ENCODE results near the gene H6PD. TPM values are rescaled to one million over a fixed set of nuclear protein-coding genes. Genes with fewer than 3 reads are reported as not detected.

H6PD gene
- polyA plus RNA-seq, 4 donors = 2.7 to 50.1 (median 14.3) TPM

GRCh38 chr1:9262096-9262986 lies 27.8 kb downstream of the H6PD start:
- no peaks in the 10 kb centered on the region for H3K27me3 ChIP-seq (ENCODE audit: control insufficient read depth in 3 of 3, insufficient read depth in 3 of 3, low read length in 3 of 3)
- FAIRE-seq (no peak), DNase-seq (no peak)
- no peak overlapping the region for H3K4me3 ChIP-seq (ENCODE audit: low read depth in 1 of 3, low read length in 3 of 3)
- peaks cover 0 to 73% (median 10%) of the 10 kb centered on the region in 3 donors for H3K36me3 ChIP-seq (ENCODE audit: control insufficient read depth in 3 of 3, insufficient read depth in 2 of 3, low read depth in 1 of 3, low read length in 3 of 3)
- no peaks in the 10 kb centered on the region for H3K9me3 ChIP-seq (ENCODE audit: control insufficient read depth in 2 of 2, insufficient read depth in 1 of 2, low read depth in 1 of 2, low read length in 1 of 2)
- H3K27ac ChIP-seq (ENCODE audit: low read depth in 1 of 3, low read length in 2 of 3) = no peak overlapping the region
- WGBS, 3 donors = 88 to 91% (median 89%) methylated on average over 28 to 33 of the region's 33 CpGs
- peaks cover 0 to 8% (median 0%) of the 10 kb centered on the region in 3 donors for H3K4me1 ChIP-seq (ENCODE audit: control insufficient read depth in 3 of 3, insufficient read depth in 2 of 3, low read depth in 1 of 3, low read length in 2 of 3)

GRCh38 chr1:9263276-9263855 lies 28.8 kb downstream of the H6PD start:
- WGBS, 3 donors = 88 to 93% (median 93%) methylated on average over 24 to 26 of the region's 26 CpGs
- Histone ChIP-seq H3K4me3 (ENCODE audit: low read depth in 1 of 3, low read length in 3 of 3) (no peak overlapping the region), H3K27me3 (ENCODE audit: control insufficient read depth in 3 of 3, insufficient read depth in 3 of 3, low read length in 3 of 3) (no peaks in the 10 kb centered on the region), H3K4me1 (ENCODE audit: control insufficient read depth in 3 of 3, insufficient read depth in 2 of 3, low read depth in 1 of 3, low read length in 2 of 3) (peaks cover 0 to 8% (median 0%) of the 10 kb centered on the region in 3 donors), H3K27ac (ENCODE audit: low read depth in 1 of 3, low read length in 2 of 3) (no peak overlapping the region), H3K9me3 (ENCODE audit: control insufficient read depth in 2 of 2, insufficient read depth in 1 of 2, low read depth in 1 of 2, low read length in 1 of 2) (no peaks in the 10 kb centered on the region), H3K36me3 (ENCODE audit: control insufficient read depth in 3 of 3, insufficient read depth in 2 of 3, low read depth in 1 of 3, low read length in 3 of 3) (peaks cover 0 to 75% (median 10%) of the 10 kb centered on the region in 3 donors)
- DNase-seq = no peak
- no peak for FAIRE-seq

GRCh38 chr1:9263984-9264872 lies 29.7 kb downstream of the H6PD start:
- Histone ChIP-seq H3K27me3 (ENCODE audit: control insufficient read depth in 3 of 3, insufficient read depth in 3 of 3, low read length in 3 of 3) (no peaks in the 10 kb centered on the region), H3K36me3 (ENCODE audit: control insufficient read depth in 3 of 3, insufficient read depth in 2 of 3, low read depth in 1 of 3, low read length in 3 of 3) (peaks cover 0 to 84% (median 10%) of the 10 kb centered on the region in 3 donors), H3K4me3 (ENCODE audit: low read depth in 1 of 3, low read length in 3 of 3) (no peak overlapping the region), H3K9me3 (ENCODE audit: control insufficient read depth in 2 of 2, insufficient read depth in 1 of 2, low read depth in 1 of 2, low read length in 1 of 2) (no peaks in the 10 kb centered on the region), H3K27ac (ENCODE audit: low read depth in 1 of 3, low read length in 2 of 3) (no peak overlapping the region), H3K4me1 (ENCODE audit: control insufficient read depth in 3 of 3, insufficient read depth in 2 of 3, low read depth in 1 of 3, low read length in 2 of 3) (peaks cover 0 to 8% (median 0%) of the 10 kb centered on the region in 3 donors)
- DNase-seq = no peak
- FAIRE-seq = no peak
- 90 to 92% (median 91%) methylated on average over 49 to 50 of the region's 50 CpGs for WGBS, 3 donors

GRCh38 chr1:9265037-9265436 lies 30.5 kb downstream of the H6PD start:
- Histone ChIP-seq H3K27me3 (ENCODE audit: control insufficient read depth in 3 of 3, insufficient read depth in 3 of 3, low read length in 3 of 3) (no peaks in the 10 kb centered on the region), H3K36me3 (ENCODE audit: control insufficient read depth in 3 of 3, insufficient read depth in 2 of 3, low read depth in 1 of 3, low read length in 3 of 3) (peaks cover 0 to 91% (median 10%) of the 10 kb centered on the region in 3 donors), H3K4me3 (ENCODE audit: low read depth in 1 of 3, low read length in 3 of 3) (no peak overlapping the region), H3K4me1 (ENCODE audit: control insufficient read depth in 3 of 3, insufficient read depth in 2 of 3, low read depth in 1 of 3, low read length in 2 of 3) (peaks cover 0 to 8% (median 0%) of the 10 kb centered on the region in 3 donors), H3K9me3 (ENCODE audit: control insufficient read depth in 2 of 2, insufficient read depth in 1 of 2, low read depth in 1 of 2, low read length in 1 of 2) (no peaks in the 10 kb centered on the region), H3K27ac (ENCODE audit: low read depth in 1 of 3, low read length in 2 of 3) (no peak overlapping the region)
- DNase-seq (no peak), FAIRE-seq (no peak)
- WGBS, 3 donors = 89 to 90% (median 89%) methylated on average over 10 of the region's 10 CpGs

- Histone ChIP-seq H3K27ac (ENCODE audit: low read depth in 1 of 3, low read length in 2 of 3) (no peak overlapping the region), H3K9me3 (ENCODE audit: control insufficient read depth in 2 of 2, insufficient read depth in 1 of 2, low read depth in 1 of 2, low read length in 1 of 2) (no peaks in the 10 kb centered on the region), H3K27me3 (ENCODE audit: control insufficient read depth in 3 of 3, insufficient read depth in 3 of 3, low read length in 3 of 3) (no peaks in the 10 kb centered on the region), H3K36me3 (ENCODE audit: control insufficient read depth in 3 of 3, insufficient read depth in 2 of 3, low read depth in 1 of 3, low read length in 3 of 3) (peaks cover 0 to 92% (median 10%) of the 10 kb centered on the region in 3 donors), H3K4me1 (ENCODE audit: control insufficient read depth in 3 of 3, insufficient read depth in 2 of 3, low read depth in 1 of 3, low read length in 2 of 3) (peaks cover 0 to 8% (median 0%) of the 10 kb centered on the region in 3 donors), H3K4me3 (ENCODE audit: low read depth in 1 of 3, low read length in 3 of 3) (no peak overlapping the region)
- WGBS, 3 donors = 83 to 91% (median 86%) methylated on average over 12 of the region's 12 CpGs
- FAIRE-seq (no peak), DNase-seq (no peak)
Observed at GRCh38 chr1:9265968-9266367, 31.4 kb downstream of the H6PD start.

- no peaks in the 10 kb centered on the region for H3K9me3 ChIP-seq (ENCODE audit: control insufficient read depth in 2 of 2, insufficient read depth in 1 of 2, low read depth in 1 of 2, low read length in 1 of 2)
- no peak overlapping the region for H3K27ac ChIP-seq (ENCODE audit: low read depth in 1 of 3, low read length in 2 of 3)
- DNase-seq (no peak), FAIRE-seq (no peak)
- H3K4me1 ChIP-seq (ENCODE audit: control insufficient read depth in 3 of 3, insufficient read depth in 2 of 3, low read depth in 1 of 3, low read length in 2 of 3) = peaks cover 0 to 8% (median 0%) of the 10 kb centered on the region in 3 donors
- no peaks in the 10 kb centered on the region for H3K27me3 ChIP-seq (ENCODE audit: control insufficient read depth in 3 of 3, insufficient read depth in 3 of 3, low read length in 3 of 3)
- H3K36me3 ChIP-seq (ENCODE audit: control insufficient read depth in 3 of 3, insufficient read depth in 2 of 3, low read depth in 1 of 3, low read length in 3 of 3) = peaks cover 0 to 88% (median 10%) of the 10 kb centered on the region in 3 donors
- 69 to 74% (median 74%) methylated on average over 7 of the region's 7 CpGs for whole genome bisulfite sequencing, 3 donors
- H3K4me3 ChIP-seq (ENCODE audit: low read depth in 1 of 3, low read length in 3 of 3) = no peak overlapping the region
Observed at GRCh38 chr1:9267352-9267686, 32.7 kb downstream of the H6PD start.

- no peaks in the 10 kb centered on the region for H3K27me3 ChIP-seq (ENCODE audit: control insufficient read depth in 3 of 3, insufficient read depth in 3 of 3, low read length in 3 of 3)
- H3K9me3 ChIP-seq (ENCODE audit: control insufficient read depth in 2 of 2, insufficient read depth in 1 of 2, low read depth in 1 of 2, low read length in 1 of 2) = no peaks in the 10 kb centered on the region
- H3K27ac ChIP-seq (ENCODE audit: low read depth in 1 of 3, low read length in 2 of 3) = no peak overlapping the region
- no peak for FAIRE-seq
- no peak for DNase-seq
- peaks cover 0 to 8% (median 0%) of the 10 kb centered on the region in 3 donors for H3K4me1 ChIP-seq (ENCODE audit: control insufficient read depth in 3 of 3, insufficient read depth in 2 of 3, low read depth in 1 of 3, low read length in 2 of 3)
- no peak overlapping the region for H3K4me3 ChIP-seq (ENCODE audit: low read depth in 1 of 3, low read length in 3 of 3)
- 88 to 91% (median 91%) methylated on average over 7 of the region's 7 CpGs for WGBS, 3 donors
- H3K36me3 ChIP-seq (ENCODE audit: control insufficient read depth in 3 of 3, insufficient read depth in 2 of 3, low read depth in 1 of 3, low read length in 3 of 3) = peaks cover 0 to 82% (median 8%) of the 10 kb centered on the region in 3 donors
Observed at GRCh38 chr1:9267827-9268581, 33.4 kb downstream of the H6PD start.

All from small intestine (tissue), 7 donors.